ENCODE data around the gene AMIGO3.
"Not testable (repeated sequence)": the region's sequence is repeated elsewhere in the genome, so short reads cannot be mapped to it uniquely, and the experiment has no call there.

Gene AMIGO3

GRCh38 chr3:49706456-49707112, 12.9 kb downstream of the AMIGO3 start:
- DNase-seq: no peak

GRCh38 chr3:49705390-49705960, 14.0 kb downstream of the AMIGO3 start:
- DNase-seq: no peak

DNA sequence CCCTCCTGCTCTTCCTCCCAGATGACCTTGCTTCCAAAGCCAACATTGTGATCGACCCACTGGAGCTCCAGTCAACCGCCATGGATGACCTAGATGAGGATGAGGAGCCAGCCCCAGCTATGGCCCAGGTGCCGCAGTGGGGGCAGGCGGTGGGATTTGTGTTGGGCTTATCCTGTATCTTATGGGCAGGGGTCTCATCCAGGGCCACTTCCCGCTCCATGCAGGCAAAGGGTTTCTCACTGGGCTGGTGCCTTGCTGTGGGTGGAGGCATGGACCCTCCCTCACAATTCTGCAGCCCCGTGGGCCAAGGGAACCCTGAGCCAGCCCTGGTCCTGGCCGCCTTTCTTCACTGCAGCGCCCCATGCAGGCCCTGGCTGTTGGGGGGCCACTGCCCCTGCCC, 14.9 kb downstream of the AMIGO3 start:
- DNase-seq: no peak

- no peak for DNase-seq
These were observed 15.5 kb downstream of the AMIGO3 start for GRCh38 chr3:49703956-49704355.

DNA sequence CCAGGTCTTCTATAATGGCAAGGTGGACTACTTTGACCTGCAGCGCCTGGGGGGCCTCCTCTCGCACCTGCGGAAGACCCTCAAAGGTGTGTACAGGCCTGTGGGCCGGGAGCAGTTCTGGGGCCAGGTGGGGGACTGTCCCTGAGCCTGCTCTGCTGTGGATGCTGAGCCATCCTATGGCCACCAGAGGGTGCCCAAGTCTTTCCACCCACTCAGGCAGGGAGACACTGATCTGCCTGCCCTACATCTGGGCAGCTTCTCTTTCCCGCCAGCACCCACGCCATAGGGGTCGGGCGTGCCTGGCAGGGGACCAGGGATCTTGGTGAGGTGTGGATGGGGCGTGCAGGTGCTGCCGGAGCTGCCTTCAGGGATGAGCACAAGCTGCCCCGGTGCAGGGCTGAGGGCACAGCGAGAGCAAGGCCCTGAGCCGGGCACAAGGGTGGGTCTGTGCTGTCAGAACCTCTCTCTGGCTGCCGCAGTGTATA, 16.0 kb downstream of the AMIGO3 start:
- peak; percentile 66 for DNase-seq

GRCh38 chr3:49702672-49703071, 16.8 kb downstream of the AMIGO3 start:
- no peak for DNase-seq

GRCh38 chr3:49701388-49702077, 18.0 kb downstream of the AMIGO3 start:
- no peak for DNase-seq

DNA sequence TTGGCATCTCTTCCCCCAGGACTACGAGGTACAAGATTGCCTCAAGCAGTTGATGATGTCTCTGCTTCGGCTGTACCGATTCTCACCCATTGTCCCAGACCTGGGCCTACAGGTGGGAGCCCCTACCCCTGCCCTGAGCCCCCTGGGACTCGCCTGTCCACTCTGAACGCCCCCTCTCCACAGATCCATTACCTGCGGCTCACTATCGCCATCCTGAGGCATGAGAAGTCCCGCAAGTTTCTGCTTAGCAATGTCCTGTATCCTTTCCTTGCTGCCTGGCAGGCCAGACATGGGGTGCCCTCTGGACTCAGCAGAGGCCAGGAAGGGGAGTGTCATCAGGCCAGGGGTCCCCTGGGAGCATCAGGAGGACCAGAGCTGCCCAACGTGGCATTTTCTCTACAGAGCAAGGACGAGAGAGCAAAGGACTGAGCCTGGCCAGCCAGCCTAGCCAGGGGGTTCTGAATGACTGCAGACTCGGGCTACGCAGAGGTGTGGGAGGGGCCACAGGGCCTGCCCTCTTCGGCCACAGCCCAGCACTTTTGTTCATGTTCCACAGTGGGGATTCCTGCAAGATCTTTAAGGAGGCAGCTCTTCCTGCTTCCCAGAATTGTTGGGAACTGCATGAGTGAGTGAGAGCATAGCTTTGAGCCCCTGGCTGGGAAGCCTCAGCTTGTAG, 18.9 kb downstream of the AMIGO3 start:
- no peak for DNase-seq

GRCh38 chr3:49700014-49700413, 19.5 kb downstream of the AMIGO3 start:
- no peak for DNase-seq

- no peak for DNase-seq
These were observed 20.1 kb downstream of the AMIGO3 start for GRCh38 chr3:49699281-49699979.

DNA sequence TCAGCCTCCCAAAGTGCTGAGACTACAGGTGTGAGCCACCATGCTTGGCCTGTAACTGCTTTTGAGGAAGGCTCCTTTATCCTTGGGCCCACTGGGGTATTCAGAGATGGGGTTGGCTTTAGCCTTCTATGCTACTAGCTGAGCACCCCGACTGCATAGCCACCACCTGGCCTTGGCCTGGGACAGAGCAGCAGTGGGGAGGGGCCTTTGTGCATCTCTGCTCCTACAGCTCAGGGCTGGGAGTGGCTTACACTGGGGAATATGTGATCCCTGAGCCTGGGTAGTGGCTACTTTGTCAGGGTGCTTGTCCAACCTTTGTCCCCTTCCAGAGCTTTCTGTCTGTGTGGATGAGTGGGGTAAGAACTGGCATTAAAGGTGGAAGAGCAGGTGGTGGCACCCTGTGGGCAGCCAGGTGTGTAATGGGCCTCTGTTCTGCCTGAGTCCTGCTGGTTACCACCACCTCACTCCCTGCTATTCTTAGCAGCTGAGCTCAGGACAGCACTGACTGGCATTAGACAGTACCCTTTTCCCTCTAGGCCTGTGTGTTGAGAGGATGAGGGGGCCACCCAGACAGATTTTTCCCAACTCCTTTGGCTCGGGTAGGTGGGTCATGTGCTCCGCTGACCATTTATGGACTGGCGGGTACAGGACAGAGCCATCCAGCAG, 24.0 kb downstream of the AMIGO3 start:
- DNase-seq: not testable (repeated sequence)

GRCh38 chr3:49694409-49695070, 24.9 kb downstream of the AMIGO3 start:
- not testable (repeated sequence) for DNase-seq

- DNase-seq: not testable (repeated sequence)
These were observed 28.0 kb downstream of the AMIGO3 start for GRCh38 chr3:49691481-49691880.

- DNase-seq: not testable (repeated sequence)
These were observed 28.6 kb downstream of the AMIGO3 start for GRCh38 chr3:49690856-49691255.

DNA sequence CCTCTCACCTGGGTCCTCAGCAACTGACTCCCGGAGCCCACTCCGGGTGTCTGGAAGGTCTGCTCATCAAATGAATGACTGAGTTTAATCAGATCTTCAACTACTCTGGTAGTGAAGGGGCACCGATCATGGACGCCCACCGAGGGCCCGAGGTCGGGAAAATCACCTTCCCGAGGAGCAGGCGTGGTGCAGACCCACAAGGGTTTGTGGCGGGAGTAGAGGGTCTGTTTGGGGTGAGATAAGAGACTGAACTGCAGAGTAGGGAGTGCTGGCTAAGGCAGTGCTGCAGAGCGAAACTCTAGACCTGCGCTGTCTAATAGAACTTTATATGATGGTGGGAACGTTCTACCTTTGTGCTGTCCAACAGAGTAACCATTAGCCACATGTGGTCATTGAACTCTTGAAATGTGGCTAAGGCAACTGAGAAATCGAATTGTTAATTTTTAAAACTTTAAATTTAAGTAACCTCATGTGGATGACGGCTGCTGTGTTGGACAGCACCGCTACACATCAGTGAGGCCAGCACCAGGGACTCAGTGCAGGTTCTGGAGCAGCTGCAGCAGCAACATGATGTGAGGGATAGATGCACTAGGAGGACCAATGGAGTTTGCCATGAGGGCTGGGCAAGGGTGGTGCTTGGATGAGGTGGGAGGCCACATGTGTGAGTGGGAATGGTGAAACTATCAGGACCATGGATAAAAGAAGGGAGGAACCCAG, 29.4 kb downstream of the AMIGO3 start:
- DNase-seq: not testable (repeated sequence)

DNA sequence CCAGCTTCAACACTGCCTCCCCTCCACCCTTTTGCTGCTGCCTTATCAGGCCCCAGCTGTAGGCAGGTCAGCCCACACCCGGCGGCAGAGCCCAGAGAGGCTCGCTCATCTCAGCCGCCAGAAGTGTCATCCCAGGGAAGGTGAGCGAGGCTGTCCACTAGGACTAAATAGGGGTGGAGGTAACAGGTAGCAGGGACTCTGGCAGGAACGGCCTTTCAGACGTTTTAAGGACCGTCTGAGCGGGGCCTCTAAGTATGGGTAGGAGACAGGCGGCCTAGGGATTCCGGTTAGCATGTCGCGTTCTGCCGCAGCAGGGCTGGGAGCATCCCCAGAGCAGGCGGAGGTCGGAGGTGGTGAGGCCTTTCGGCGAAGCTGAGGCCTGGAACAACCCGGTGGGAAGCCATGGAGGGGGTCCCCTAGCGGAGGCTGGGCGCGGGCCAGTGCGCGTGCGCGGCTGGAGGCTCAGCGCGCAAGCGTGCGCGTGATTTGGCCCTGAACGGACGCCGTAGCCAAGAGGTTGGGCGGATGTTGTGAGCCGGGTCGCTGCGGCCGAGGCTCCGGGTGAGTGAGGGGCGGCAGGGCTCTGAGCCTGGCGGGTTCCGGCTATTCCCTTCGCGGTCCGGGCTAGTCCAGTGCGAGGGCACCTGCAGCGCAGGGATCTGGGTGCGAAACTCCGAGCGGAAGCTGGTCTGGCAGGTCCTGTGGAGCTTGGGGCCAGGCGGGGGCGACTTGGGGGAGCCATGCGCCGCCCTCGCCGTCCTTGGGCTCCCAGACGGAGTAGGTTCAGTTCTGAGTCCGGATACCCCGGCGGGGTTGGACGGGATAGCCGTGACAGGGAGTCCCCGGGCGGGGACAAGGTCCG, 30.2 kb downstream of the AMIGO3 start, which contains the start of the genes MST1 and RNF123:
Gene MST1, minus strand, starts transcription at position 429 of the 862 bp plus-strand sequence. CDS start 783 bp downstream, outside the sequence.
Gene RNF123, plus strand, starts transcription at position 512 of the 862 bp plus-strand sequence. CDS start 1,609 bp downstream, outside the sequence.
- peak; percentile 91 for DNase-seq

GRCh38 chr3:49688338-49689045, 31.0 kb downstream of the AMIGO3 start:
- DNase-seq: not testable (repeated sequence)

DNA sequence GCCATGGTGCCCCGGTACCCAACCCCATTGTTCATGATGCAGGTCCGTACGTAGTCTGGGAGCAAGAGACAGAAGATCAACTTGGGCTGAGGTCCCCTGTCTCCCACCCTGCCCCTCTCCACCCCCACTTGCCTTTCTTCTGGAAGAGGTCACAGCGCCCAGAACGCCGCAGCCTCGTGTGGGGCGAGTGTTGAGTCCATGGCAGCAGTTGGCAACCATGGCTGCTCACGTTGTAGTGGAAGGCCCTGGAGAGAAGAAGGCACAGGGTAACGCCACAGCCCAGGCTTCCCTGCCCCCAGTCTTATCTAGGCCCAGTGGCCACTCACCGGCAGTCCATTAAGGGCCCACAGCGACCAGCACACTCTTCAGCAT, 32.1 kb downstream of the AMIGO3 start:
- DNase-seq: not testable (repeated sequence)
